B cell (primary cell): ENCODE results near the gene FAM90A26.
"Not testable (repeated sequence)": the region's sequence is repeated elsewhere in the genome, so short reads cannot be mapped to it uniquely, and the experiment has no call there.

Experiments
- EZH2 ChIP-seq: IDR thresholded peaks from 2 replicates; pipeline ENCODE4 v1.6.1; 2012; ENCODE audit warnings: borderline replicate concordance, low read depth, mild to moderate bottlenecking, moderate library complexity, low read length; ENCODE audit not compliant: insufficient read depth, poor library complexity, severe bottlenecking
- TF ChIP-seq, protein P1 (sequence below): fragments of 200-600 bp; IDR thresholded peaks from one replicate; pipeline ENCODE4 v1.8.0; 2022; ENCODE audit warnings: antibody characterized with exemption, mild to moderate bottlenecking

GRCh38 chr4:9134556-9134955 lies 35.7 kb upstream of the FAM90A26 start:
- TF ChIP-seq, protein P1, sequence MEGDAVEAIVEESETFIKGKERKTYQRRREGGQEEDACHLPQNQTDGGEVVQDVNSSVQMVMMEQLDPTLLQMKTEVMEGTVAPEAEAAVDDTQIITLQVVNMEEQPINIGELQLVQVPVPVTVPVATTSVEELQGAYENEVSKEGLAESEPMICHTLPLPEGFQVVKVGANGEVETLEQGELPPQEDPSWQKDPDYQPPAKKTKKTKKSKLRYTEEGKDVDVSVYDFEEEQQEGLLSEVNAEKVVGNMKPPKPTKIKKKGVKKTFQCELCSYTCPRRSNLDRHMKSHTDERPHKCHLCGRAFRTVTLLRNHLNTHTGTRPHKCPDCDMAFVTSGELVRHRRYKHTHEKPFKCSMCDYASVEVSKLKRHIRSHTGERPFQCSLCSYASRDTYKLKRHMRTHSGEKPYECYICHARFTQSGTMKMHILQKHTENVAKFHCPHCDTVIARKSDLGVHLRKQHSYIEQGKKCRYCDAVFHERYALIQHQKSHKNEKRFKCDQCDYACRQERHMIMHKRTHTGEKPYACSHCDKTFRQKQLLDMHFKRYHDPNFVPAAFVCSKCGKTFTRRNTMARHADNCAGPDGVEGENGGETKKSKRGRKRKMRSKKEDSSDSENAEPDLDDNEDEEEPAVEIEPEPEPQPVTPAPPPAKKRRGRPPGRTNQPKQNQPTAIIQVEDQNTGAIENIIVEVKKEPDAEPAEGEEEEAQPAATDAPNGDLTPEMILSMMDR: not testable (repeated sequence)
- not testable (repeated sequence) for TF ChIP-seq EZH2
